Brain pericyte (primary cell): ENCODE measurements around the gene PTPRM.

Experiments used
- DNase-seq: peaks from one replicate; pipeline ENCODE4 v3.0.0-alpha.2; 2012; ENCODE audit warnings: low read depth, low spot score

Gene PTPRM

DNA sequence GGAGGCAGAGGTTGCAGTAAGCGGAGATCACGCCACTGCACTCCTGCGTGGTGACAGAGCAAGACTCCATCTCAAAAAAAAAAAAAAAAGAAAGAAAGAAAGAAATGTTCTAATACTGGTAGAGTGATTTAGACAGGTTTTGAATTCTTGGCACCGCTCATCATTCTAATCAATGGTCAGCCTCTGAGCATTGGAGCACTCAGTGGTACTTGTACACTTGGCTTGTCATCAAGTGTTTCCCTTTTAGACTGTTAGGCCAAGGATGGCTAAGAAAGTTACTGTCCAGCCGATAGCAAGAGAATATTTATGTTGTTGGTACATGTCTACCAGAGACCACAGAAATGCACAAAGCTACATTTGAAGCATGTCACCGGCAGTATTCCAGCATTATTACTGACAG is 598.0 kb downstream of the PTPRM start:
- DNase-seq, result no peak

DNA sequence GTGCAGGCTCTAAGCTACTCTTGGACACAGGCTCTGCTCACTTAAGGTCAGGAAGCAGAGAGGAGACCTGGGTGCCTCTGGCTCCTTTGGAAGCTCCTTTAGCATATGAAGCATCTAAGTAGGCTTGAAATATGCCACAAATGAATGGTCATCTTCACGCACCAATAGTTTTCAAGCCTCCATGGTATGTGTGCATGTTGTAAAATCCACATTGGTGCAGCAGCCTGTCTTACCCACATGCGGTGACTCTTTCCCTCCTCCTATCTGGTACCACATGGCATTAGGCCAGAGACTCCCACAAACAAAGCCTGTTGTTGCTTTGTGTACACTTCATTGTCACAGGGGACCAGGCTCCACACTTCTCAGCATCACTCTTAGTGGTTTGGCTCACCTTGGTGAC is 599.9 kb downstream of the PTPRM start:
- DNase-seq, result no peak

DNA sequence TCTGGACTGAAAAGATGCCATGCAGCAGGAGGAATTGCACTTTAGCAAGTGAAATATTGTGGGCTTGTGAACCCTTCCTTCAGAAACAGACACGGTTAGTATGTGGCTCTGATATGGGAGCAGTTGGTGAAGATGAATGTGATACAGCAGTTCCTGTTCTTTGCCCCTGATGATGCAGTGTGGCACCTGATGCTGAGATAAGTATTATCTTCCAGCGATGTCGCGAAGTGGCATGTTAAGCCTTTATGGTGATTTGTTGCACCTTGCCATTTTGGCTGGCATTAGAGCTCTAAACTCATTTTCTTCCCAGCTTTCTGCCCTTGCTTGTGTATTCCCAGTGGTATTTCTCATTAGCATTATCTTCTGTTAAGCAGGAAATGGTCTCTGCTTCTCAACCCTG is 600.6 kb downstream of the PTPRM start:
- no peak for DNase-seq

DNA sequence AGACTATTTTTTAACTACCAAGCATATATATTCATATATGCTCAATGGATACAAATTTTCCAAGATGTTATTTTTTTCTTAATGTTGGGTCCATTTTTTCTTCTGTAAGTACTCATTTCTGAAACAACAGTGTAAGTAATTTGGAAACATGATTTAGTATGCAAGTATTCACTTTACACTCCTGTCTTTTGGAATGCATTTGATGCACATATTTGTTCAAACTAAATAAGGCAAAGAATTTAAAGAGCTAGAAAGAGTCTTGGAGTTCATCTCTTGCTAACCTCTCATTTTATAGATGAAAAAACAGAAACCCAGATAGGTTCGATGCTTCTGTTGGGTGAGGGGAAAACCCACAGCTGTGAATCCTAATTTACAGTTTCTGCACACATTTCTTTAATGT is 602.6 kb downstream of the PTPRM start:
- DNase-seq, result no peak

DNA sequence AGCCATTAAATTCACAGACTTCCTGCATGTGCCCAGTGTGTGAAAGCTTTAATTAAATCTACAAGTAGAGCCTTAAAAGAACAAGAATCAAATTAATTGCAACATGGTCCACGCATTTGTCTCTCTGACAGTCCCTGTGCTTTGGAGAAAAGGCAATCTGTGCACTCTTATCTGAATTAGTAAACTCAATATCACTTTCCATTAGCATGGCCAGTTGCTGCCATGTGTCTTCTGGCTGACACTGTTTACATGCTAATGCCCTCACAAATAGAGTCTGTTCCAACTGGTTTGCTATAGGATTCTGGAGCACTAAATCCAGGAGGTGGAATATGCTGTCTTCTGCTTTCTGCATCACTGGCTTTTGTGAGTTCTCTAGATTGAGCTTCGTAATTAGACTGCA is 607.7 kb downstream of the PTPRM start:
- DNase-seq, result no peak

DNA sequence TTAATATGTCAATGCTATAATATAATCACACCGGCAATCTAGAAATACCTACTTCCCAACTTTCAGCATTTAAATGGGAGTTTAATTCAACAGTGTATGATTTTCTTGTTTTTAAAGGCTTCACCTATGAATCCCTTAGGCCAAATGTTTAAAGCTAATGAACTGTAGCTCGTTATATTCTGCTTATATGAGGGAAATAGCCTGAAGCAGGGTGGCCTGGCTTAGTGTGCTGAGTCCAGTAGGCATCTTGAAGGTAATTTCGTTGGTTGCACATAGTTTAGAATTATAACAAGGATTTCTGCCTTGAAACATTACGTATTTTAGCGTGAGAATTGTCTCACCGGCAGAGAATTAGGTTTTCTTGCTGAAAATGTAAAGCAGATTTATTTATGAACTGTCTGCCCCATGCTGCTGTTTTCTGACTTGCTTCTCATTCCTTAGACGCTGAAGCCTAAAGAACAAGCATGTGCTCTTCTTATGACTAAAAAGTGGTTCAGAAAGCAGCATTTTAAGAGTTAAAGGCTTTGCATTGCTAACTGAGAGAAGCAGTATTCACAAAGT is 608.5 kb downstream of the PTPRM start:
- no peak for DNase-seq

DNA sequence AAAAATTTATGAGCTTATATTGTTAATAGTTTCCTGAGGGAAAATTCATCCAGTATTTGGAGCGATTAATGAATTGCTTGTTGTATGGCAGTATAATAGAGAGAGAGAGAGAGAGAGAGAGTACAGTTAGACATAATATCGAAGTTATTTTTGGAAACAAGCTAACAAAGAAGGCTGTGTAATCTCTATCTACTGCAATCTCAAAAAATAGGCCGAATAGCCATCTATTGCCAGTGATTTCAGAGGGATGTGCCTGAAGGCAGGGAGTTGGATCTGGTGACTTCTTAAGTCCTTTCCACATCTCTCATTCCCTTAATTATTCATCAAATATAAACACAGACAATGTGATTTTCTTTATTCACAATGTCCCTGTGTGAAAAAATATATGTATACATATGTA is 609.0 kb downstream of the PTPRM start:
- no peak for DNase-seq

DNA sequence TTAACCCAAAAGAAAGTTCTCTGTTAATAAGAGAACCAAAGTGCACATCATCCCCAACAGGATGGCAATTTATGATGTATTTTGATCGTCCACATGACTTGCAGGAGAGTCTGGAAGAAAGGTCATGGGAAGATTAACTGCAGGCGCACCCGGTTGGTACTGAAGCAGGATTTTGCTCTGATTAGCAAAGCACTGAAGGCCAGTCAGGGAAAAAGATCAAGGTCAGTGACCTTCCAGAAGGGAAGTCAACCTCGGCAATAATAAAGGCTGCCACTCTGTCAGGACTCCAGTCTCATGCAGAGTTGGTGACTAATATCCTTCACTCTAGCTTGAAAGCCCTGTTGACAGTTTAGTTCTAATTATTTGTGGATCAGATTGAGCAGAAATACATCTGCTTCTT is 609.4 kb downstream of the PTPRM start:
- DNase-seq, result no peak

DNA sequence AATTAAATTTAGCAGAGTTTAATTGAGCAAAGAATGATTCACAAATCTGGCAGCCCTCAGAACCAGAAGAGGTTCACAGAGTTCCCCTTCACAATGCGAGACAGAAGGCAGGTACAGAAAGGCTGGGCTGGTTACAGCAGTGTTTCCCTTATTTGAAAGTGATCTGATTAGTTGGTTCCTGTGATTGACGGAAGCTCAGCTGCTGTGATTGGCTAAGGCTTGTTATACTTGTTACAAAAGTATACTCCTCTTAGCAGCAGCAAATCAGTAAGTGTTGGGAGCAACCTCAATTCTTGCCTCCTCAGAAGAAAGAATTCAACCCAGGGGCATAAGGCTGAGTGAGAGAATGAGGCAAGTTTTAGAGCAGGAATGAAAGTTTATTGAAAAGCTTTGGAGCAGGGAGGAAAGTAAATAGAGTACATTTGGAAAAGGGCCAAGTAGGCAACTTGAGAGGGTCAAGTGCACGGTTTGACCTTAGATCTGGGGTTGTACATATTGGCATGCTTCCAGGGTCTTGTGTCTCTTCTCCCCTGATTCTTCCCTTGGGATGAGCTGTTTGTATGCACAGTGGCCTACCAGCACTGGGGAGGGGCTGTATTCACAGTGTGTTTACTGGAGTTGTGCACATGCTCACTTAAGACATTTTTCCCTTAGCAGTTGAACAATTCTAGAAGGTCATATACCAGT is 610.4 kb downstream of the PTPRM start:
- DNase-seq, result peak; percentile 56

DNA sequence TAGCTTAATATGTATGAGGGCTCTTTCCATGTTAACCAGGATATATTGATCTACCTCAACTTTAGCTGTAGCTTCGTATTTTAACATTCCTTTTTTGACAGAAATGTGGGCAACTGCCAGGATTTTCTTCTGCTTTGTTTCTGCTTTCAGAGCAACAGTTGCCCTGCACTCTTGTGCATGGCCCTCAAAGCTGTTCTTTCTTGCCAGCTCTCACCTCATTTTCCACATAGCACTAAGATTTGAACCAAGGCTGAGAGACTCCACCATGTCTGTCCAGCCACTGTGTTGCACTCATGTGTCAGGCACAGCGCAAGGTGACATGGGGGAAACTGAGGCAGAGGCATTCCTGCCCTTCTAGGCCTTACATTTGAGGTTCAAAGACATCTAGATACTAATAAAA is 619.3 kb downstream of the PTPRM start:
- no peak for DNase-seq

DNA sequence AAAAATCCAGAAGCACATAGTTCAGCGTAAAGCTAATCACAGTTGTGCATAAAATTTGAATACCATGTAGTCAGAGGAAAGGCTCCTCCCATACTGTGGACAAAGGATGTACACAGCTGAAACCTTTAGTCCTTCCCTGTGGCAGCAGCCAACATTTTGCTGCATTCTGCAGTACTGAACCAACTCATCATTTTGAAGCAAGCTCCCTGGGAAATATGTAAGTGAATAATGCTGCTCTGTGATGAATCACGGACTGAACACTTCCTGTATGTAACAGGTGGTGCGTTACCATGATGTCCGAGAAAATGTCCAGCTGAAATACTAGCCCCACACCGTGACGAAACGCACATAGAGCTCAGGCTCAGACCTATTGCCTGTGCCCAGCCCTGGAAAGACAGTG is 621.1 kb downstream of the PTPRM start:
- DNase-seq, result no peak

DNA sequence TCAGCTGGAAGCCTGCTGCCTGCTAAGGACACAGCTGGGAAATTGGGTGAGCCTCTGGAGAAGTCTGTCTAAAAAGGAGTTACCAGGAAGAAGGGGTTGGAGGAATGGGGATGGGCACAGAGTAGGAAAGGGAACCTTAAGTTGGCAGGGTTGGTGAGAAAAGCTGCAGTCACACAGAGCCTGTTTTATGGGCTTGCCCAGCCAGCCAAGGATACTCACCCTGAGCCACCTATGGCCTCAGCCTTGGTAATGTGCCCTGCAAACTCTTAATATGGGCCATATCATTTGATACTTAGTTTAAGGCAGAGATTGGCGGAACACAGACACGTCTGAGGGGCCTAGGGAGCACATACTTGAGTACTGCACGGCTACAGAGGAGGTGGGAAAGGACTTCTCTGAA is 623.9 kb downstream of the PTPRM start:
- DNase-seq, result no peak

DNA sequence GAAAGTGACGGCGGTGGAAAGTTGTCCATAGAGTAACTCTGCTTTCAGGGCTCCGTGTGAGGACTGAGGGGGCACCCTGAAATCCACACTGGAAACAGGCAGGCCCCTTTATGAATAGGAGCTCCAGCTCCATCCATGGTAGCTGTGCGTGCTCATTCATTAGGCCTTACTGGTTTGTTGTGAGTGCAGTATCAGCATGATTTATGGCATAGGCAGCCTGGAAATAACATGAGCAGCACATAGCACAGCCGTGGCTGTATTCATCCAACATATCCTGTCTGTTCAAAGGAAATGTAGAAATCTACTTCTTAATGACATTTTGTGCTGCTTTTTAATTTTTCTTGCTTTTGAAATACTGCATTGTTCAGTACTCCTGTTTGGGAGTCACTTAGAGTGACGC is 627.3 kb downstream of the PTPRM start:
- DNase-seq, result no peak

DNA sequence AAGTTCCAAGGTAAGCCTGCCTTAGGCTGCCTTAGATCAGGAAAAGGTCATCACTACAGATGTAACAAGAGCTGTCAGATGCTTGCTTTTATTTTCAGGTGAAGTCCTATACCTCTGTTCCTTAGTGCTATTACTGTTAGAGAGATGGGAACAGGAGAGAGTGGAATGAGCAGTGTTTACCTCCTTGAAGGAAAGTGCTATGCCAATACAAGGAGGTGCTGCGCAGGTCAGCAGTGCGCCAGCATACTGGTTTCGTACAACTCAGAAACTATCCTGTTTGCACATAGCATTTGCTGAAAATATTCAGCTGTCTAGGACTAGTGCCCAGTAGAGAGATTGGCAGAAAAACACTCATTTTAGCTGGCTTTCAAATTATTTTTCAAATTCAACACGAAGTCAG is 629.1 kb downstream of the PTPRM start:
- no peak for DNase-seq

DNA sequence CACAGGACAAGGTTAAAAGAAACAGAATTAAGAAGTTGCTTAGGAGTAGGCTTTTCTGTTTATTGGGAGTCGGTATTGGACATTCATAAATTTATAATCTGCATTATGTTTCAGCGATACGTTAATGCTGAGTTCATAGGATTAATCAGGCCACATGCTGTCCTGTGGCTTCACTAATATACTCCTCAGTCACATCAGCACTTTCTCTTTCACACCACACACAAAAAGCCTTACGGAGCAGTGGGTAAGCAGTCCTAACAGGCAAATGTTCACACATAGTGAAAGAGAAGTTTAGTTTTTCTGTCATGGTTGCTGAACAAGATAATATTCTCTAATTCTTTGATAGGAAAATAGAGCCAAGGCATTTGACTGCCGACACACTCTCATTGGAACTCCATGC is 630.4 kb downstream of the PTPRM start:
- DNase-seq, result no peak

DNA sequence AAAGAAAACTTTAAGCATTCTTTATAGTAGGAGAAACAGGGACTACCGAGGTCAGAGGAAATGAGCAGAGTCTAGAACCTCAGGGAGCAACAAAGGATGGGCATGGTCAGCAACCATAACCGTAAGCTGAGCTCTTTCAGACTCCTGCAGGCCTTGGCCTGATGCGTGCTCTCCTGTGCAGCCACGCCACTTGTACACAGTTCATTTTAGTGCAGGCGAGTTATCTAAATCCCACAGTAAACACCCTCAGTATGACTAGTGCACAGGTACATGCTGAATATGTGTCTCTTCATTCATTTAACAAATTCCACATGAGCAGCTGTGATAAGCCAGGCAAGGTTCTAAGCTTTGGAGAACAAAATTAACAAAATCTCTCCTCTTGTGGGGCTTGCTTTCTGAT is 640.9 kb downstream of the PTPRM start:
- no peak for DNase-seq

DNA sequence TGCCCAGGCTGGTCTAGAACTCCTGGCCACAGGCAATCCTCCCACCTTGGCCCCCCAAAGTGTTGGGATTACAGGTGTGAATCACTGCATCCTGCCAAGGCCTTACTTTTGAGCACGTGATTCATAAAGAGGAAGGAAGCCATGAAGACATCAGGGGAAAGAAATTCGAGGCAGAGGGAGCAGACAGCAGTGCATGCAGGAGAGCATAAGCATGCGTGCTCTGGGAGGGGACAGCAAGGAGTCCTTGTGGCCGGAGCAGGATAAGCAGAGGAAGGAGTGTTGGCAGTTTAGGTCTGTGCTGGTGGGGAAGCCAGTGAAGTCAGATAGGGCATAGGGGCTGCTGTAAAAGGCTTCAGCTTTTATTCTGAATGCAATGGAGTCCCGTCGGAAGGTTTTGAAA is 641.6 kb downstream of the PTPRM start:
- DNase-seq, result no peak

DNA sequence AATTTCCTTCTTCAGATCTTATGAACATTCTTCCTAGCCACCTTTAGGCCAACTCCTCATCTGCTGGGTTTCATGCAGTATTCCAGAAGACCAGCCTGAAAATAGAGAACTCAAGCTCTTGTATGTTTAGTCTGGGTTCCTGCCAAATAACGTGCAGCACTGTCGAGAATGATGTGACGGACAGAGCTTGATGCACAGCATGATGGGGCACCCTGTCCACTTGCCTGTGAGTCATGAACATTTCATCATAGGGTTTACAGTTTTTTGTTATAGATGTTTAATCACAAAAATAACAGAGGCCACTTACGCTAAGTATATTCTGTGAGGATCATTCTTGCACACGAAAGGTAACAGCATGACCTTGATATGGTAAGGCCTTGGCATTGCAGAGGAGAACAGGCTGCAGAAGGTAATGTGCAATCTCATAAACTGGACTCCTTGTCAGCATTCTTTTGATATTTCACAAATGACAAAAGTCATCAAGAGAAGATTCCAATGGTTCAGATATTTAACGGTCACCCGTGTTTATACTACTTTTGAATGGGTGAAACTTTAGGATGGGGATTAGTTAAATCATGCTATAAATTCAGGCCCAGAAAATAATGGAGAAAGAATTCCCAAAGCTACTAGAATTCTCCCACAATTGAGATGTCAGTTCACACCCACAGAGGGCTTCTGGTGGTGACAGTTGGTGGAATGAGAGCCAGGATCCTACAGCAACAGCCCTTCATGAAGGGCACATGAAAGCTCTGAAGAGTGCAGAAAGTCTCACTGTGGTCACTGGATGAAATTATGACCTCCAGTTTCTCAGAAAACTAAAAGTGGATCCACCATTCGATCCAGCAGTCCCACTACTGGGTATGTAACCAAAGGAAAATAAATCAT is 646.0 kb downstream of the PTPRM start:
- peak; percentile 92 for DNase-seq

DNA sequence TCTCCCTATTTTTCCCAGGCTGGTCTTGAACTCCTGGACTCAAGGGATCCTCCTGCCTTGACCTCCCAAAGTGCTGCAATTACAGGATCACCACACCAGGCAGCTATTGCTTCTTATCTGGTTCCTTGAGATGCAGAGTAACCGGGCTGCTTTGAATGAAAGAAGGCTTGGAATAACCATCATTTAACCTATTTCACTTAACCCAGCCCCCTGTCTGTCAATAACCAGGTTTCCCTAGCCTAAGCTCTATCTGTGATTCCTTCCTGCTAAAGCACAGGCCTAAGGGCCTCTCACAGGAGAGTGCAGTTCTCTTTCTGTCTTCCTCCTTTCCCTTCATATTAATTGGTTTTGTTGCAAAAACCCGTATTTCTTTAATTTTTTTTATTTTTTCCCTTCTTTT is 648.6 kb downstream of the PTPRM start:
- DNase-seq, result no peak

DNA sequence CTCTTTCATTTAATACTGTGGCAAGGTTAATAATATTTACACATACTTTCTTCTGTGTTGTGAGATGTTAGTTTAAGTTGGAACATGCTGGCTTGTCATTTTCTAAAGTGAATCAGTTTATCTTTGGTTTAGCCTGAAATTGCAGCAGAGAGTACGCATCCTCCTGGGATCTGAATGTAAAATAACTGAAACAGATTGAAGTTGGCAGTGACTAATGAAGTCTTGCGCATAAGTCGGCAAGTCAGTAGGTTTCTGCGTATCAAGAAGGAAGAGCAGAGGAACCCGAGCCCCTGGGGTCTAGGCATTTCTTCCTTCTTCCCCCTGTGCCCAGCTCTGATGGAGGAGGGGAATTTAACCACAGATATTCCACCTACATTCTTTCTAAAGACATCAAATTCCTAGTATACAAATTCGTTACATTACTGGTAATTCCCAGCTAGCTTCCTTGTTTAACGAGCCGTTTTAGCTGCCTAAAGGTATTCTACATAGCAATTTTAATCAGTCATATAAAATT is 650.0 kb downstream of the PTPRM start:
- peak; percentile 12 for DNase-seq

DNA sequence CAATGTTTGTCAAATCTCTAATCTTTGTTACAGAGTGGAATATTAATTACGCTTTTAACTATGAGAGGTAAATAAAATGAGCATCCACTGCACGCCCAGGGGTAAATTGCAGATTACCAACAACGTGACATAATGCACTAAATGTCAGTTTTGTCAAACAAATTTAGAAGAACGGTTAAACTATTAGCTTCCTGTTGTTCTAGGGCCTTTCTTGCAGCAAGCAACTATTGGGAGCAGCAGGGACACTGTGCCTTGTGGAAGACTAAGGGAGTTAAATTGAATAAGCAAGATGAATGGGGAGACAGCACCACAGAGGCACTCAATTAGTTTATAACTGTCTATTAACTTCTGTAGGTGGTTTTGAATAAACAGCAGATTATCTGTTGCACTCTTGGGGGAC is 651.1 kb downstream of the PTPRM start:
- no peak for DNase-seq

DNA sequence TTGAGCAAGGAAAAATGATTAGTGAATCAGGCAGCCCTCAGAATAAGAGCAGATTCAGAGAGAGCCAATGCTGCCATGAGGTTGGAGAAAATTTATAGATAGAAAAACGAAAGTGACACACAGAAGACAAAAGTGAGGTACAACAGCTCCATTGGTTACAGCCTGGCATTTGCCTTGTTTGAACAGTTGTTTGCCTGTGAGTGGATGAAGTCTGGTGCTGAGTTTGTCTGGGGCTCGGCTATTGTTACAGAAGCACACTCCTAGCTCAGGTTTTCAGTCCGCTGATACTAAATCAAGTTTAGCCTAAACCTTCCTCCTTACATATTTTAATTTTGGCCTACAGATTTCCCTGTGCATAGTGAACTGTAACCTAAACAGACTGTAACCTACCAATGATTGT is 654.3 kb downstream of the PTPRM start:
- no peak for DNase-seq

DNA sequence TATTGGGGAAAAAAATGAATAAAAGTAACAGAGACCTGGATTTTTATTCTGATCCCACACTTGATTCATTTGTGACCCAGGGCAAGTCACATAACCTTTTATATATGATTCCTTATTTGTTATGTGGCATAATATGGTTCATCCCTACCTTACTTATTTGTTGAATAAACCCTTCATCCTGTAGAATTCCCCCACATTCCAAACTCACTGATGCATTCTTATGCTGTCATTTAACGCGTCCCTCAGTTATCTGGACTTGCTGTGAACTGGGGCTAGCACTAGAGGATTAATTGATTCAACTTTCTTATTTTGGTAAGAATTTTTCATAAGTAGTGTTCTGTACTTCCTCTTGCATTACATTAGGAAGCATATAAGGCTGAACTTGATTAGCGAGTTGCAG is 657.5 kb downstream of the PTPRM start:
- no peak for DNase-seq
